Ishikawa (cell line): ENCODE results near the gene HPCAL4.

Experiments used
- CEBPB ChIP-seq: IDR thresholded peaks from 2 replicates; pipeline ENCODE4 v1.6.1; 2012
- CREB1 ChIP-seq: IDR thresholded peaks from 2 replicates; pipeline ENCODE4 v1.6.1; 2012; ENCODE audit warnings: low read depth
- EGR1 ChIP-seq: IDR thresholded peaks from 2 replicates; pipeline ENCODE4 v1.6.1; 2012
- EP300 ChIP-seq: IDR thresholded peaks from 2 replicates; pipeline ENCODE4 v1.6.1; 2012; ENCODE audit warnings: borderline replicate concordance
- FOXM1 ChIP-seq: IDR thresholded peaks from 2 replicates; pipeline ENCODE4 v1.6.1; 2012; ENCODE audit warnings: low read depth, borderline replicate concordance
- MAX ChIP-seq: IDR thresholded peaks from 2 replicates; pipeline ENCODE4 v1.6.1; 2012
- NFIC ChIP-seq: IDR thresholded peaks from 2 replicates; pipeline ENCODE4 v1.6.1; 2012
- RAD21 ChIP-seq: IDR thresholded peaks from 2 replicates; pipeline ENCODE4 v1.6.1; 2012; ENCODE audit warnings: low read depth
- REST ChIP-seq: IDR thresholded peaks from 2 replicates; pipeline ENCODE4 v1.6.1; 2012; ENCODE audit warnings: low read depth, mild to moderate bottlenecking
- TAF1 ChIP-seq: IDR thresholded peaks from 2 replicates; pipeline ENCODE4 v1.6.1; 2012; ENCODE audit warnings: low read depth, mild to moderate bottlenecking
- TCF12 ChIP-seq: IDR thresholded peaks from 2 replicates; pipeline ENCODE4 v1.6.1; 2012; ENCODE audit warnings: low read depth
- TEAD4 ChIP-seq: IDR thresholded peaks from 2 replicates; pipeline ENCODE4 v1.6.1; 2012
- USF1 ChIP-seq: IDR thresholded peaks from 2 replicates; pipeline ENCODE4 v1.6.1; 2012
- YY1 ChIP-seq: IDR thresholded peaks from 2 replicates; pipeline ENCODE4 v1.6.1; 2012; ENCODE audit warnings: low read depth
- ZBTB7A ChIP-seq: IDR thresholded peaks from 2 replicates; pipeline ENCODE4 v1.6.1; 2012; ENCODE audit warnings: low read depth

The HPCAL4 gene

GRCh38 chr1:39657402-39657801 lies 33.8 kb downstream of the HPCAL4 start:
- TF ChIP-seq MAX (no peak), CEBPB (no peak), REST (no peak), EGR1 (no peak), FOXM1 (no peak), TCF12 (no peak), EP300 (no peak), TEAD4 (no peak), CREB1 (no peak), NFIC (no peak), TAF1 (no peak), ZBTB7A (no peak), YY1 (no peak), RAD21 (no peak), USF1 (no peak)

- TF ChIP-seq FOXM1 (no peak), CREB1 (no peak), NFIC (no peak), YY1 (no peak), REST (no peak), USF1 (no peak), ZBTB7A (no peak)
Observed at GRCh38 chr1:39656391-39656790, 34.8 kb downstream of the HPCAL4 start.

GRCh38 chr1:39655578-39656268 lies 35.5 kb downstream of the HPCAL4 start:
- no peak for TF ChIP-seq MAX
- TF ChIP-seq TAF1 = no peak
- TF ChIP-seq USF1 = no peak
- no peak for TF ChIP-seq NFIC
- TF ChIP-seq EP300 = no peak
- TF ChIP-seq TCF12 = no peak
- no peak for TF ChIP-seq REST
- no peak for TF ChIP-seq CEBPB
- no peak for TF ChIP-seq EGR1
- TF ChIP-seq CREB1 = no peak
- no peak for TF ChIP-seq YY1

- no peak for TF ChIP-seq NFIC
Observed at GRCh38 chr1:39654291-39654690, 36.9 kb downstream of the HPCAL4 start.

GRCh38 chr1:39653546-39654031 lies 37.6 kb downstream of the HPCAL4 start:
- TF ChIP-seq RAD21 (peak; percentile 95), EGR1 (no peak)
